GM21529 (cell line): ENCODE results near the gene RBM8A.
A peak's percentile ranks its signal among the peaks of the same experiment; 100 is the strongest.

Experiments
- ATAC-seq: cut with Tn5 transposase; IDR thresholded peaks from one replicate; pipeline ENCODE4 v1.9.1; 2021; ENCODE audit not compliant: unreplicated experiment

Gene RBM8A

DNA sequence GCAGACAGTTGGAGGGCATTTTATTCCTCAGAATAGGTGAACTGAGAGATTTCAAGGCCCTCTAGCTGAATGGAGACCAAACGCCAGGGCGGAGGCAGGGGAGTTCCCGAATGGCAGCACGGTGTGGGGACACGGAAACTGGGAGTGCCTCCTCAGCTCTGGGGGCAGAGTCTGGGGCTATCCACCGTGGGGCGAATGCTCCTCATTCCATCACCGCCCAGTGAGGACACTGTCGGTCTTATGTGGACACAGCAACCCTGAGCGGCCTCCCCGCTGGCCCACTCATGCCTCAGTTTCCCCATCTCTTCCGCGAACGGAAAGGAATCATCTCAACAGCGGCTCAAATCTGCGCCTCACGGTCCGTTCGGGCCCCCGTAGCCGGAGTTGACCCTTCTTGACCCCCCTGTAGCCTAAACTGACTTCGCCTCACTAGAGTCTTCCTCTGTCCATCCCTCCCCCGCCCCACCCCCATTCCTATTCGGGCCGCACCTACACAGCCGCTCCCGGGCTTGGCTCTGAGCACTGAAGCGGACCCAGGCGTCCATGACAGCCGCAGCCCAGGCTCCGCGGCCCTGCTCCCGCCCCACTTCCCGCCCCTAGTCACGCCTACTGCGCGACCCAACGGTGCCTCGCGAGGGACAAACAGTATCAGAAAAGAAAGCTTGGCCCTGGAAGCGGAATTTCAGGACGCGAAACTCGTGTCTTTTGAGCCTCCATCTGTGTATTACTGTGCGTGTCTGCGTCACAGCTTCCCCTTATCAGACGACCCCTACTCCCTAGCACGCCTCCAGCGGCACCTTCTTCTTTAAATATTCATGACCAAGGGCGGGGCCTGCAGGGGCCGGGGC lies 8.9 kb downstream of the RBM8A start, which contains the start of gene PEX11B:
TSS of gene PEX11B (minus strand) at position 574 of the 848 bp plus-strand sequence. CDS start at position 545, 29 bp downstream.
- ATAC-seq, result peak; percentile 84

DNA sequence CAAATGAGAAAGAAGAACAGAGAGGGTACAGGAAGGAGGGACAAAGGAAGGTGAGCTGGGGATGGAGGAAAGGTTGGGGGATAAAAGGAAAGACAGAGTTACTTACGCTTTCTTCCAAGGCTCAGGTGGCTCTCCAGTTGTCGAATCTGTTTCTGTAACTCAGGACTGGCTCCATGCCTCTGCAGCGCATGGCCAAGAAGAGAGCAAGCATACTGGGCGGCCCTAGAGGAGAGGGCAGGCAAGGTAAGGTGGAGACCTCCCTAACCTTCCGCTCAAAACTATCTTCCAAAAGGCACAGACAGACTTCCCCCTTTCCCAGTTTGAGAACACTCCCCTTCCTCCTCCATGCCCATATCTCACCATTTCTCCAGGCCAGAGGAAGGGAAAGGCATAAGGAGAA lies 9.7 kb downstream of the RBM8A start:
- ATAC-seq, result no peak

DNA sequence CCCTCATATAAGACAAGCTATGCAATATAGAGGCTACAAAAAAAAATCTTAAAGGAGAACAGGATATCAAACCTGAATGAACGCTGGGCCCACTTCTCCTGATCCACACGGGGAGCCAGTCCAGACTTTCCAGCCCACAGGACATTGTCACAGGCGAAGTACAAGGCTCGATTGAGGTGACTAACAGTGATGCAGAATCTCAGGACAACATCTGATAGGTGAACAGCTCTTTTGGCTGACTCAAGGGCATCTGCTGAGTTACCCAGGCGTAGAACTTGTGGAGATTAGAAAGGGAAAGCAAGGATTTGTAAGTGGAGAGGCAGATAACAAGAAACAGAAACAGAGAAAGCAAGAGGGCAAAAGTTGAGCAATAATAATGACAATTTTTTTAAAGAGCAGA lies 10.5 kb downstream of the RBM8A start:
- ATAC-seq, result no peak

DNA sequence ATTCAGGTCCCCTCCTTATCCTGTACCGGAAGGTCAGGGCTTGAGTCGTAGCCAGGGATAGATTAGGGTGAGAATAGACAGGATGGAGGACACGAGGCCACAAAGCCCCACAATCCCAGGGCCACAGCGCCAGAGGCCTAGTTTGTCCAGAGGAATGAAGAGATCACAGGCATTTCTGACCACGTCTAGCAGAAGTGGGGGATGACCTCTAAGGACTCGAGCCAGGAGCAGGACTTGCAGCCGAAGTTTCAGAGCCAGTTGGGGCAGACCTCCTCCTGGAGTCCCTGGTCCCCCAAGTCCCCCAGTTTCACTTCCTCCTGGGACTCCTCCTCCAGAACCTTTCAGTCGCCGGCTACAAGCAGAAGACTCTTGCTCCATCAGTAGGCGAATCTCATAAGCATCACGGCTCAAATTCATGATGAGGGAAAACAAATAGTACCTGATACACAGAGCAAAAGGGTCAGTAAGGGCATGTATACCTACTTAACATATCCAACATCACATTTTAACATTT lies 15.1 kb downstream of the RBM8A start:
- no peak for ATAC-seq

DNA sequence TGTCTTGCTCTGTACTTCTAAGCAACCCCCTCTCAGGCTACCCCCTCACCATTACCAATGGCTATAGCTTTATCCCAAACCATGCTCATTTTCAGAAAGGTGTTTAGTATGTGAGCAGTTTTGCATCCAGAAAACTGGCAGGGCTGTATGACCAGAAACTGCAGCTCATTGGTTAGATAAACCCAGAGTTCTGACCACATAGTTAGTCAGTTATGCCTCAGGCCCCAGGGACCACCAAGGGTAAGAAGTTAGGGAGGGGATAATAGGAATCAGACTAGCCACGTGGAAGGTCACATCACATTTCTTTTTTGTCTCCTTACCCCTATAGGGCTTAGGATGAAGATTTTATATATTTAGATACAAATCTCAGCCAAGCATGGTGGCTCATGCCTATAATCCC lies 18.6 kb downstream of the RBM8A start:
- ATAC-seq, result no peak

DNA sequence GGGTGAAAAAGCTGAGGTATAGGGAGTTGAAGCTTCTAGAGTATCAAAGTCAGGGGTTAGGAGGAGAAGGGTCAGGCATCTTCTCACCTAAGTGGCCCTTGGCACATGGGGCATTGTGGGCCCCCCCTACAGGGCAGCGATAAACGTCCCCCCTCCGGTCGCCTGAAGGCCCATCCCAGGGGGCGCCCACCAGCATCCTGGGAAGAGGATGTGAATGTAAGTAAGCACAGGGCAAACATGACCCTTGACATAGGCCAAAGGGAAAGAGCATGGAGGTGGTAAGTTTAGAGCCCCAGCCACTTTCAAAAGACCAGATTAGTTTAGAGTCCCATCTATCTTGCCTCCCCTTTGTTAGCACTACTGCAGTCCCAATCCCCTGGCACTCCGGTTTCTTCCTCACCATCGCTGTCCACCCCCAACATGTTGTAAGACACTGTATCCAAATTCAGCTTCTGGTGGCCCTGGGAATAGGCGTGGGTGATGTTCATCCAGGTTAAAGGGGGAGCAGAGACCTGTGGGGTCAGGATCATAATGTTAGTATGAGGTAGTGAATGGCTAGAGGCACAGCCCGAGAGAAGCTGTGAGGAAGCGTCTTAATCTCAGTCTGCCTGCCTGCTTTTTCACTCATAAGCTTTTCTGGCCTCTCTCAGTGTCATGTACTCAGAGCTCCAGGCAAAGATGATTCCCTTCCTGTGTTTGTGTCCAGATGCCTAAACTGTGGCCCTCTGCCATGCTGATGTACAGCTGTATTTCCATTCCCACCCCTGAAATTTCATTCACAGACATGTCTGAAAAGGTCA lies 20.1 kb downstream of the RBM8A start:
- ATAC-seq, result no peak

DNA sequence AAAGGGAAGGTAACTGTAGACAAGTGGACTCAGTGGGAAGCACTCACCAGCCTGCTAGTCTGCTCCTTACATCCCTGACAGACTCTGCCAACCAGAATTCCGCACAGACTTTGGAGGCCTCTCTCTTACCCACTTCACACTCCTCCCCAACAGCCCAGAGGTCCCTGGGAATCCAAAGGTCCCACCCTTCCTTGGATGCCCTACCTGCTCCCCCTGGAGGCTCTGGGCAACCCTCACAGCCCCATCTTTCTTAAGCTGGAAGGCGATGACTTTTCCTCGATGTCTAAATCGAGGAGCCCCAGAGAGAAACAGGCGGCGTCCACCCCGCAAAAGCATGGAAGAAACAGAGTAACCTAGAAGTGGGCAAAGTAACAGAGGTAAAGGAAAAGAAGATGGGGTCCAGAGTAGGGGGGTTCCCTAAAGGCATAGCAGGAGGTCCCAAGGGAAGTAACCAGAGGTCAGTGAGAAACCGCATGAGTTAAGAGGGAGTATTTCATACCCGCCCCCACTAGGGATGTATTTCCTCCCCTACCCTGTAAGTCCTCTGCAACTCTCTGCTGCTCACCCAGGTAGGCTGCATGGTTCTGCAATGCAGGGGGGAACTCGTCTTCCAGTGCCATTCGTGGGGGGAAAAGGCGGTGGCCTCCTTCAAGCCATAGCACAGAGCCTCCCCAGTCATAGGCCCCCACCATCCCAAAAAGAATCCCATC lies 25.8 kb downstream of the RBM8A start:
- ATAC-seq, result no peak

DNA sequence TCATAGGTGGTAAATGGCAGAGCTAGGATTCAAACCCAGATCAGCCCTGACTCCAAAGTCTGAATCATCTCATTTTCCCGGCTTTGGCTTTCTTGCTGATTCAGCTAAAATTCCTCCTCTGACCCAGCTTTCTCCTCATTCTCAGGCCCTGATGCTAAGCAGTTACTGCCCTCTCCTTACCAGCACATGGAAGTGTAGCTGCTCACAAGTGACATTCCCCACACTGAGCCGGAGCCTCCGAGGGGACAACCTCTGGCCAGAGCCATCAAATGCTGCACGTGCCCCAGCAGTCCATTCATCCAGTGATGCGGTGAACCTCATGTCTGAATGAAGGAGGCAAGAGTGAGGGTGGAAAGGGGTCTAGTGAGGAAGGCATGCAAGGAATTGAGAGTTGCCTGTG lies 28.5 kb downstream of the RBM8A start:
- no peak for ATAC-seq

DNA sequence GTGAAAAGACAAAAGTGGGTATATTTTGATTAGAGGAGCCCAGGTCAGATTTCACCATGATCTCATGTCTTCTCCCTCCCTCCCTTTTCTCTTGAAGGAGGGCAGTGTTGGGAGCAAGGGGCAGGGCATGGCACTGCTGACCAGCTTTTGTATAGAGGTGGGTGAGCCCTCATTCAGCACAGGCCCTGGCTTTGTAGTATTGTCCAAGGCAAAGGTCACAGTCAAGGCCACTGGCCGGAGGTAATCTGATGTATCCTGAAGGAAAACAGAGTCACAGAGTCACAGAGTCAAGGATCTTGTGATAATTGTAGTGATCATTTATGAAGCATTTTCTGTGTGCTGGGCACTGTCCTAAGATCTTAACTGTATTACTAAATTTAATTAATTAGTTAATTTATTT lies 29.3 kb downstream of the RBM8A start:
- ATAC-seq, result no peak

DNA sequence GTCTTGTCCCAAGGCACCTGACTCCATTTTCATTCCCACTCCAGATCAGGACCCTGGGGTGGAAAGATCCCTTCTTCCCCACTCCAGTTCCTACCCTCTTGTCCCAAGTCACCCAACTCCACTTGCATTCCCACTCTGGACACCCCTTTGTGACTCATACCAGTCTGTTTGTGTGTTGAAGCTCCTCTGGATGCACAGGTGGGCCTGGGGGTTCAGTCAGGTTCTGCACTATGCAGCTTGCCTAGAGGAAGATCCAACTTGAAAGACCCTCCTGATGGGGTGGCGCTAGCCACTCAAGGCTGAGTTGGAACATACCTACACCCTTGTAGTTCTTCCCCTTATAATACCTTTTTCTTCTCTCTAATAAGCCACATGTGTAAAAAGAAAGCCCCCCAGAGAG lies 31.8 kb downstream of the RBM8A start:
- ATAC-seq, result no peak

DNA sequence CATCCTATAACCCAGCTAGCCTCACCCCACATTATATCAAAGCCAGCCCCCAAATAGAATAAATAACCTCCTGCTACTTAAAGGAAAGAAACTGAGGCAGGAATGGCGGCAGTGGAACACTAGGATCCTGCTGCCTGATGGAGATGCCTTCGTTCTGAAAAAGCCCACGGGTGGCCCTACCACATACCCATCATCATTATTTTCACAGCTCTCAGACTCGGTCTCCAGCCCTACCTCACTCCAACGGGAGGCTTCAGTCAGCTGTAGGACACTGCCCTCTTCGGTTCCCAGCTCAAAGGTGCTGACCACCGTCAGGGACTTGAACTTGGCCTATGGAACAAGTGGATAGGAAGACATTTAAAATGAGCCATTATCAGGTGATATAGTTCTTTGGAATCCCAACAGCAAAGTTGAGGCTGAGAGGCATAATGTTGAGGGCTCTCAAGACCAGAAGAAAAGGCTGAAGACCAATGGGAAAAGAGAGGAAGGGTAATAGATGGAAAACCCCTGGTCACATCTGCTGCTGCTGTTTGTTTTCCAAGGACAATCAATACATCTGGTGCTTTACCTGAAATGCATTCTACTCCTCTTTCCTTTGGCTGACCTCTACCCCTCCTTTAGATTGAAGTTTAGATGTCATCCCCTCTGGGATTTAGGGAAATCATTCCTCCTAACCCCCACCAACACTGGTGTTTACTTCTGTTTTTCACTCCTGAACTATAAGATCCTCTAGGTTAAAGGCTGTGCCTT lies 33.8 kb downstream of the RBM8A start:
- no peak for ATAC-seq

DNA sequence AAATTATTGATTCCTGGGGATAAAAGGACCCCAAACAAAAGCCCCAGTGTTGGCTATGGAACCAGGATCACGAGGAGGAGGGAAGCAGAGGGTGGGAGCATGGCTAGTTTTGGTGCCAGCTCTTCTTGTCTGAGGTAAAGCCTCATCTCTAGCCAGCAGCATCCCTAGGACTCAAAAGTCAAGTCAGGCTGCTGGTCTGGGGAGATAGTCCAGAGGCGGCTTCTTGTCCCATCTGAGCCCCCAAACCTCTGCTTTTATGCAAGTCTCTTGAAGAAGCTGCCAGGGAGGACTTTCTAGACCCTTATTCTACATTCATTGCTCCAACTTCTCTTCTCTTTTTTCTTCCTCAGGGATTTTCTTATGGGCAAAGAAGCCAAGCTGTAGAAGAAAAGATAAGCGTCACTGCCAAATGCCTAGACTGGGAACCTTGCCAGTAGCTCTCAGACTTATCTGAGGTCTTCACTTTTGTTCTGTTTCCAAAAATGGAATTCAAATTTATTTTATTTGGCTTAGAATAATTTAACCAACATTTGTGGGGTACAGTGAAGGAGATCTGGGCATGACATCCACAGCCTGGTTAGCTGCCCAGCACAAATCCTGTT lies 34.7 kb downstream of the RBM8A start:
- no peak for ATAC-seq

DNA sequence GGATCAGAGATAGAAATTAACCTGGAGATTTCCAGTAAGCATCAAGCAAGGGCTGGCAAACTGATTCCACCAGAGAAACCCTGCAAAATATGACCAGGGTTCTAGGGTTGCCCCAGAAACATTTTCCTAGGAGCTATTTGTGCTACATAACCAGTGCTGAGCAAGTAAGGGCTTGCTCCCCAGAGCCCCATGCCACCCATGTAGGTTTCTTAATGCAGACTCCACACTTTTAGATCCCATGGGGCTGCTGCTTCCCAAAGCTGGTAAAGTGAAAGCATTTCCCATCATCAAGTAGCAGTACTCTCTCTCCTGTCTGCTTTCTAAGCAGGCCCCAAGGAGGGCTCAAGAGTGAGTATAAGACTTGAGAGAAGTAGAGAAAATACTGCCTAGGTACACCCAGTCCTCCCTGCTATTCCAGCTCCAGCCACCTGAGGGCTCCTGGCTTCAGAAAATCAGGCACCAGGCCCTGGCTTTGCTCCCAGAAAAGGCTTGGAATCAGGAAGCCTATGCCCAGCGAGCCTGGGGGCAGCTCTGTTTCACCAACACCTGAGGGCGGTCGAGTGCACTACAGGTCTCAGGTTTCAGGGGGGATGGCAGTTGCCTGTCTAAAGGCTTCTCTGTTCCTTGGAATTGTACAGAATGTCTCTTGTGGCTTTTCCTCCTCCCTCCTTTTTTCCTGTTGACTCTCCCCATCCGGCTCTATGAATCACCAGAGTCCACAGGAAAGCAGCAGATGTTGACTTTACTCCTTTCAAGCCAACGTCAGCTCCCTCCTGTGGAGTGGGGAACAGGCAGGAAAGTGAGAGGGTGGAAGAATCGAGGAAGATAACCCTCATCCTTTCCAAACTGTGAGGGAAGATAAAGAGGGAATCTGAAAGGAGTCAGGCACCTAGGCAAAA lies 35.4 kb downstream of the RBM8A start:
- no peak for ATAC-seq

DNA sequence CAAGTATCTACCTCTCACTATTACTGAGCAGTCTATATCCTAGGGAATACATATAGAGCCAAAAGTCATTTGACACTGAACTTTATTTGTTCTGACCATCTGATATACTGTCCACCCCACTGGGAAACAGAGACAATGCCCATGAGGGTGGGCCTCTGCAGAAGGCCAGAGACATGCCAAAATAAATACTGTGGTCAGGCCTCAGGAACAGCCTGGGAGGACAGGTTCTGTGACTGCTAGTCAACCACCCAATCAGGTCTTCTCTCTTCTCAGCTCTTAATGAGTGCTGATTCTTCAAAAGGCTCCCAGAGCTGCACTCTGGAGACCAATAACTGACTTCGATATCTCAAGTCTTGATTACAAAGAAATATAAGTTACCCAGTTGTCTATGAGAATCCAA lies 36.1 kb downstream of the RBM8A start:
- ATAC-seq, result no peak

DNA sequence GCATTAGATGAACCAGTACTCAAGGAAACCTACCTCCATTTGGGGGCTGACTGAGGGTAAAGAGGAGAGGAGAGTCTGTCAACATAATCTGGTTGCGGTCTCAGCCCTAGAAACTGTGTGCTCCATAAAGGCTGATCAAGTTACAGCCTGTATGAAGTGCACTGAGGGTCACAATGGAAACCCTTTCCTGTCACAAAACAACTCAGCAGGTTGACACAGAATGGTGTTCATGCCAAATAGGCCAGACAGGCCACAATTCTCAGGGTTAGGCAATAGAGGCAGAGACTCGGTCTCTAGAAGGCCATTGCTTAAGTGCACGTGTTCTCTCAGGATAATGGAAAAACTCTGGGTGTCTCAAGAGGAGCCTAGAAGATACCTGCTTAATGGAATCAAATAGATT lies 37.6 kb downstream of the RBM8A start:
- ATAC-seq, result no peak

DNA sequence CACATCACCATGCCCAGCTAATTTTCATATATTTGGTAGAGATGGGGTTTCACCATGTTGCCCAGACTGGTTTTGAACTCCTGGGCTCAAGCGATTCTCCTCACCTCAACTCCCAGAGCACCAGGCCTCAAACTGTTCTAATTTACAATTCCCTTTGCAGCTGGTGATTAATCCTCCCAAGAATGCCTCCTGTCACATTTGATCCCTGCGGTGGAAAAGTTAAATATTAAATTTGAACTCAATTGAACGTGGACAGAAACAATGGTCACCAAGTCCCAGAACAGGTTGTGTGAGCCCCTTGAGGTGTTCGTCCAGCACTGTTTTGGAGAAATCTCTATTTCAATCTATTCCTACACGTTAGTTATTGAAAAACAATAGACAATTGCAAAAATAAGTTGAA lies 39.7 kb downstream of the RBM8A start:
- ATAC-seq, result no peak

DNA sequence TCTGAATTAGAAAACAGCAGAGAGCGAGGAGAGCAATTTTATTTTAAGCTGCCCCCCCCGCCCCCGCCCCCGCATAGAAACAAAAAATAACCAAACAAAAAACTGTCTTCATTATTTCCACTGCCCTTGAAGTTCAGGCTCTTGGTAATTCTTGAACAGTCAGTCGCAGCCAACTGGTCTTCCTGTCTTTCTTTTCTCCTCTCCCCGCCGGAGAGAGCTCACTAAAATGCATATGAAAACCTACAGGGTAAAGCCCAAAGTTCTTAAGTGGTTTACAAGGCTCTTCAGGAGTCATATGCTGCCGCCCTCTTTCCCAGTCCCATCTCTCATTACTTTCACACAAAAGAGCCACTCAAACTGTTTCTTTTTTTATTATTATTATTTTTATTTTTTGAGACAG lies 40.5 kb downstream of the RBM8A start:
- no peak for ATAC-seq

DNA sequence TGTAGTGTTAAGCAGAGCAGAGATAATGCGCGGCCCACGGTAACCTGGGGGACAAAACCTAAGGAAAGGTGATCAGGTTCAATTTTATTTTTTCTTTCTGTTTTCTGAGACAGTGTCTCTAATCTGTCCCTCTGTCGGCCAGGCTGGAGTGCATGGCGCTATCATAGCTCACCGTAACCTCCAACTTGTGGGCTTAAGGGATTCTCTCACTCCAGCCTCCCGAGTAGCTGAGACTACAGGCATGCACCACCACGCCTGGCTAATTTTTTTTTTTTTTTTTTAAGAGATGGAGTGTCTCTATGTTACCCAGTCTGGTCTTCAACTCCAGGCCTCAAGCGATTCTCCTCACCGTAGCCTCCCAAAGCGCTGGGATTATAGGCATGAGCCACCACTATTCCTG lies 40.9 kb downstream of the RBM8A start:
- no peak for ATAC-seq

DNA sequence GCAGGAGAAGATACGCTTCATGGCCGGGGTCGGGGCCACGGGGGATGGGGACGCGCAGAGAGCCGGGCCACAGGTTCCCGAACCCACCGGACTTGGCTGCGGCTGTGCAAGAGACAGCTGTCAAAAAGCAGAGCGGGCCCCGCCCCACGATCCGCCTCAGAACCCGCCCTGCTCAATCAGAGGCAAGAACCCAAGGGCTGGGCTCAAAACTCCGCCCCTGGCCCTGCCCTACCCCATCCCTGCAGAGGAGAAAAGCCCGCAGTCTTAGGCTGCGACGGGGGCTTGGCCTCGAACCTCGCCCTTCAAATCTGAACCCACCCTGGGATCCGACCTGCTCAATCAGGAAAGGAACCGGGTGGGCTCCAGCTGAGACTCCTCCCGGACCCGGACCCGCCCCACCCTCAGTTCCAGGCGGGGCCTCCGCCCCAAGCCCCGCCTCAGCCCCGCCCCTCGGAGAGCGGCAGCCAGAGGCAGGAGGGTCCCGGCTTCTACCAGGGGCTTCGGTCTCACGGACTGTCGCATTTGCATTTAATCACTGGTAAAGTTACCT lies 41.5 kb downstream of the RBM8A start, which contains the start of gene ANKRD35:
TSS of gene ANKRD35 (minus strand) at position 129 of the 550 bp plus-strand sequence. CDS start at position 21, 108 bp downstream.
- ATAC-seq, result peak; percentile 99
